ENCODE data around the gene HSBP1L1.

The HSBP1L1 gene

DNA sequence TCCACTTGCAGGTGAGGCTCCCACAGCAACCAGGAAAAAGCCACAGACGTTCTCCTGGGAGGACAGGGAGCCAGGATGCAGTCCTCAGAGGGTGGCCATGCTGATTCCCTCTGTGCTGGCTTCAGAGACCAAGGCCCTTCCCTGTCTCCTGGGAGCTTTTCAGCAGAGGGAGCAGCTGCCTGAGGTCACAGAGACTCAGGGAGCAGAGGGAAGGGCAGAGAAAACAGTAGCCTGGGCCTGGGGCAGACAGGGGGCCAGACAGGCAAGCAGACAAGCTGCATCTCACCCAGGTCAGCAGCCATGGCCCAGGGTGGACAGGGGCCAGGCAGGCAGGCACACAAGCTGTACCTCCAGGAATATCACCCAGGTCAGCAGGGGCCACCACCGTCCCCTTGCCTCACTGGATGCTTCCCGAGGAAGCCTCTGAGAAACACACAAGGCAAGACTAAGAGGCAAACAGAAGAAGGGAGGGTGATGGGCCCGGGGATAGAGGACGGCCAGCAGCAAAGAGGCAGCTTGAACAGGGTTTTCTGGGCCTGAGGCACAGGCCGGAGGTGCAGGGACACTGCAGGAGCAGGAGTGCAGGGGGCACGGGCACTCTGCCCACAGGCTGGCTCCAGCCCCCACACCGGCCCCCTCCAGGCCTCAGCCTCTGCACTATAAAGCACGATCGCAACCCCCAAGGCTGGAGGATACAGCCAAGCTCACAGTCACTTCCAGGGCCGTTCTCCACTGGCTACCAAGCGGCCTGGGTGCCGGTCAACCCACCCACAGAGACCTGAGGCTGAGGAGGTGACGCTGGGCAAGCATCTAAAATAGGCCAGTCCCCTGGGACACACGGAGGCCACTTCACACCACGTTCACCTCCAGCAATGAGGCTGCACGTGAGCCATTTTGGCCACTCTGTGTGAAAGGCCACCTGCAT is 19.1 kb upstream of the HSBP1L1 start:
- no peak overlapping the region for H3K9ac ChIP-seq (ENCODE audit: low read depth, low read length)
- no peaks in the 10 kb centered on the region for H3K9me3 ChIP-seq (ENCODE audit: control insufficient read depth, insufficient read depth, low read length)
- H3K4me1 ChIP-seq (ENCODE audit: insufficient read depth, low read length), result 0 out of 2 replicates have a peak, but pooled peaks cover 5% of the 10 kb centered on the region
- no peaks in the 10 kb centered on the region for H3K36me3 ChIP-seq (ENCODE audit: insufficient read depth, low read length)

DNA sequence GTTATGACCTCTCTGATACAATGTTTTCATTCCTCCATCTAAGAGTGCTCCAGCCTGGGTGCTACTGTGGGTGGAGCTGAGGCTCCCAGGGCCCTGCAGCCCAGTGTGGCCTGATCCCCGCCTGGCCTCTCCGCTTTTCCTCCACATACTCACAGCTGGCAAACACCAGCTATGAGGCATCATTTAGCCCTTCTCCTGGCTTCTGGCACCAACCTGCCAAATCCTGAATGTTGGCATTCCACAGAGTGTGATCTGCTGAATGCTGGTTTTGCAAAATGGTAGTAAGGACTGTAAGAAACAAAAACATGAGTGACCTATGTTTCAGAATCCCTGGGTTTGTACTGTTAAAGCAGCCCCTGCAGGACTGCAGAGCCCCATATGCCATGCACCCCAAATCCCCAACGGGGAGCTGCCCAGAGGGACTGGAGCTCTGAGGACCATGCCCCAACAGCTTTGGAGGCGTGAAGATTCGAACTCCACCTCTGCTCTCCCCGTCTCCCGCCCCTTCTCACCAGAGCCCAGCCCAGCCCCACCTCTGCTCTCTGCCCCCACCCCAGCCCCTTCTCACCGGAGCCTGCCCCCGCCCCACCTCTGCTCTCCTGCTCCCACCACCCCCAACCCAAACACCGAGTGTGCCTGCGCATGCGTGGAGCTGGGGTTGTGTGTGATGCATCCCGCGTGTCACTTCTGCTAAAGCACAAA is 17.2 kb upstream of the HSBP1L1 start:
- no peaks in the 10 kb centered on the region for H3K36me3 ChIP-seq (ENCODE audit: insufficient read depth, low read length)
- H3K9me3 ChIP-seq (ENCODE audit: control insufficient read depth, insufficient read depth, low read length), result no peaks in the 10 kb centered on the region
- H3K4me1 ChIP-seq (ENCODE audit: insufficient read depth, low read length), result 0 out of 2 replicates have a peak, but pooled peaks cover 5% of the 10 kb centered on the region
- no peak overlapping the region for H3K9ac ChIP-seq (ENCODE audit: low read depth, low read length)

DNA sequence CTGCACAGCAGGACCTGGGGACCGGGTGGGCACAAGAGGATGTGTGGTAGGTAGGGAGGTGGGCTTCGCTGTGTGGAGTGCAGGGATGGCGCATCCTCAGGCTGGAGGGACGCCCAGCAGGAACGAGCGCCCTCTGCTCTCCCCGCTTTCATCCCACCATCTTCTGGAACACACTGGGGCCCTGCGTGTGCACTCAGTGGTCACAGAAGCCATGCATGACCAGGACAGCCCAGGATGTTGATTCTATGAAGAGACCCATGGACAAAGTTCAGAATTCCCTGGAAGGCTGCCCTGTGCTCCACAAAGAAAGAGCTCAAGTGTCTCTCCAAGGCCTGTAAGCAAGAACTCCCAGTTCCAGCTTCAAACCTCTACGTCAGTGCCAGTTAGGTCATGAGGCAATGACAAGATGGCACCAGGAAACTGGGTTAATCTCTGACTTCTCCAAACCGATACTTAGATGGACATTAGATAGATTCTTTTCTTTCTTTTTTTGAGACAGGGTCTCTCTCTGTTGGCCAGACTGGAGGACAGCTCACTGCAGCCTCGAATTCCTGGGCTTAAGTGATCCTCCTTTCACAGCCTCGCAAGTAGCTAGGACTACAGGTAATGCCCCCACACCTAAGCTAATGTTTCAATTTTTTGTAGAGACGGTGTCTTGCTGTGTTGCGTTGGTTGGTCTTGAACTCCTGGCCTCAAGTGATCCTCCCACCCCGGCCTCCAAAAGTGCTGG is 16.4 kb upstream of the HSBP1L1 start:
- Histone ChIP-seq H3K4me1 (ENCODE audit: insufficient read depth, low read length) (0 out of 2 replicates have a peak, but pooled peaks cover 5% of the 10 kb centered on the region), H3K9ac (ENCODE audit: low read depth, low read length) (no peak overlapping the region), H3K36me3 (ENCODE audit: insufficient read depth, low read length) (no peaks in the 10 kb centered on the region), H3K9me3 (ENCODE audit: control insufficient read depth, insufficient read depth, low read length) (no peaks in the 10 kb centered on the region)

DNA sequence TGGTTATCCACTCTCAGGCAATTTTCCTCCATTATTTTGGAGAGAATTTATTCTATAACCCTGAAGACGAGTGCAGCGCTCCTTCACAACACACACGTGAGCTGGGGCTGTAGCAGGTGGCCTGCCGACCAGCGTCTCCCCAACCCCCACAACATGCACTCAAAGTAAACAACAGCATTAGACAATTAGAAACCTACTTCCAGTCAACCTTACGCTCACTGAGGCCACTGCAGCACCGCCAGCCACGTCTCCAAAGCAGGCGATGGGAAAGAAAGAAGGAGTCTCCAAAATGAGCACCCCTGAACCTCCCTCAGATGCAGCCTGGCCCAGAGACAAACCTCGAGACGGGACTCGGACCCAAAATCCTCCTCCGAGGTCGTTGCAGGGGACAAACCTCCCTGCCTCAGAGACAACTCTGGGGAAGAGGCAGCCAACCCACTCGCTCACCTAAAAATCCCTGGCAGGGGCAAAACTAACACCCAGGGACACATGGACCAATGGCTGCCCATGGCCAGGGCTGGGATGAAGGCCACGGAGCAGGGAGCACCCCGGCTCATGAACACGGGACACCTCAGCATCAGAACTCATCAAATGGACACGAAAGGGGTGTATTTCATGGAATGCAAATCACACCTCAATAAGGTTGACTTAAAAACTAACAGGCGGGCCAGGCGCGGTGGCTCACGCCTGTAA is 15.6 kb upstream of the HSBP1L1 start:
- Histone ChIP-seq H3K9me3 (ENCODE audit: control insufficient read depth, insufficient read depth, low read length) (no peaks in the 10 kb centered on the region), H3K4me1 (ENCODE audit: insufficient read depth, low read length) (0 out of 2 replicates have a peak, but pooled peaks cover 5% of the 10 kb centered on the region), H3K9ac (ENCODE audit: low read depth, low read length) (no peak overlapping the region), H3K36me3 (ENCODE audit: insufficient read depth, low read length) (no peaks in the 10 kb centered on the region)

DNA sequence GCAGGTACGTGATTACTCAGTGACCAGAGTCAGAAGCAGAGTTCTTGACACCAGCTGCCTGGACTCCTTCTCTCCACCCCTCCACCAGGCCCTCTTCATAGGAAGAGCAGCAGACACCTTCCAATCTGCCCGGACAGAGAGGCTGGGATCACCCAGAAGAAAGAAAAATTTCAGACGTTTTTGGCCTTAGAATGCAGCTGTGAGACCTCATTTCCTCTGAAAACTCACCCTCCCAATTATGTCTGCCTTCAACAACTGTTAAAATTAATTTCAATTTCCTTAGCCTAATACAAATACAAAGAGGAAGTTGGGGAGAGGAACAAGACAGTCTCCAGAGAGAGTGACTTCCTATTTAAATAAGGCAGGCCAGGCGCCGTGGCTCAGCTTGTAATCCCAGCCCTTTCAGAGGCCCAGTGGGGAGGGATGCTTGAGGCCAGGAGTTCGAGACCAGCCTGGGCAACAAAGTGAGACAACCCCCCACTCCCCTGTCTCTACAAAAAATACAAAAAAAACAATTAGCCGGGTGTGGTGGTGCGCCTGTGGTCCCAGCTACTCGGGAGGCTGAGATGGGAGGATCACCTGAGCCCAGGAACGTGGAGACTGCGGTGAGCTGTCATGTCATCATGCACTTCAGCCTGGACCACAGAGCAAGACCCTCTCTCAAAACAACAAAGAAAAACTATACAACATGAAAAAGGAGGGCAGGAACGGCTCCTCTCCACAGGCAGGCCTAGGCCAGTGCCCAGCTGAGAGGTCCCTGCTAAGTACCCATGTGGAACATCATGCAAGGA is 14.6 kb upstream of the HSBP1L1 start:
- H3K36me3 ChIP-seq (ENCODE audit: insufficient read depth, low read length), result no peaks in the 10 kb centered on the region
- H3K9me3 ChIP-seq (ENCODE audit: control insufficient read depth, insufficient read depth, low read length), result no peaks in the 10 kb centered on the region
- peaks cover 3% of the 10 kb centered on the region; the same call in 1 of the 2 replicates for H3K4me1 ChIP-seq (ENCODE audit: insufficient read depth, low read length)
- H3K9ac ChIP-seq (ENCODE audit: low read depth, low read length), result no peak overlapping the region

DNA sequence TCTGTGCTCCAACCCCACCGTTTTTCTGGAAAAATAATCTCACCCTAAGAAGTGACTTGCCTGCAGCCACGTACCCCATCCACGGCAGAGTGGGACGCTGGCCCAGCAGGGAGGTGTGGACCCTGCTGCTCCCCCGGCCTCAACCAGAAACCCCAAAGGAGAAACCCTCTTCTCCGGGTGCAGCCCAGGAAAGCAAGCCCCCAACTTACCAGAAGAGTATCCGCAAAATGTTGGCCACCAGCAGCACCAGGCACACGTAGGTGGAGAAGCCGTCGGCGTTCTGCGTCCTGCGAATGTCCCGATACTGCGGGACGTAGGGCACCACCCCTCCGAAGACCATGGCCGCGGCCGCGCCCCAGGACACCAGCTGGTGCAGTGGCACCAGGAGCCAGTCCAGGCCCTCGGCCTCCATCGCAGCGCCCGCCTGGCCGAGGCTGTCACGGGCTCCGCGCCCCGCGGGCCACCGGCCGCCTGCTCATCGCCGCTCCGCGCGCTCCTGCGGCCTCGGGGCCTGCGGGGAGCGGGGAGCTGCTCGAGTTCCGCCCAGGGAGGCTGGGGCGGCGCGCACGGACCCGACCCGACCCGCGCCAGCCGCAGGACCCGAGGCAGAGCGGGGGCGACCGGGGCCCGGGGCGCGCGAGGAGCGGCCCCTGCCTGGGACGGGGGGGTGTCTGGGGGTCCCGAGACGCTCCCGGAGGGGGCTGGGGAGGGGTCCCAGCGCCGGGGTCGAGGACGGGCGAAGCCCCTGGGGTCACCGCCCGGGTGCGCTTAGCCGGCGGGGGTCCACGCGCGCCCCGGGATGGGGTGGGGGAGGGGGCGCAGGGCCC is 13.7 kb upstream of the HSBP1L1 start:
- Histone ChIP-seq H3K9ac (ENCODE audit: low read depth, low read length) (peak overlapping the region; percentile 65), H3K9me3 (ENCODE audit: control insufficient read depth, insufficient read depth, low read length) (no peaks in the 10 kb centered on the region), H3K4me1 (ENCODE audit: insufficient read depth, low read length) (peaks cover 3% of the 10 kb centered on the region; the same call in 1 of the 2 replicates), H3K36me3 (ENCODE audit: insufficient read depth, low read length) (no peaks in the 10 kb centered on the region)

DNA sequence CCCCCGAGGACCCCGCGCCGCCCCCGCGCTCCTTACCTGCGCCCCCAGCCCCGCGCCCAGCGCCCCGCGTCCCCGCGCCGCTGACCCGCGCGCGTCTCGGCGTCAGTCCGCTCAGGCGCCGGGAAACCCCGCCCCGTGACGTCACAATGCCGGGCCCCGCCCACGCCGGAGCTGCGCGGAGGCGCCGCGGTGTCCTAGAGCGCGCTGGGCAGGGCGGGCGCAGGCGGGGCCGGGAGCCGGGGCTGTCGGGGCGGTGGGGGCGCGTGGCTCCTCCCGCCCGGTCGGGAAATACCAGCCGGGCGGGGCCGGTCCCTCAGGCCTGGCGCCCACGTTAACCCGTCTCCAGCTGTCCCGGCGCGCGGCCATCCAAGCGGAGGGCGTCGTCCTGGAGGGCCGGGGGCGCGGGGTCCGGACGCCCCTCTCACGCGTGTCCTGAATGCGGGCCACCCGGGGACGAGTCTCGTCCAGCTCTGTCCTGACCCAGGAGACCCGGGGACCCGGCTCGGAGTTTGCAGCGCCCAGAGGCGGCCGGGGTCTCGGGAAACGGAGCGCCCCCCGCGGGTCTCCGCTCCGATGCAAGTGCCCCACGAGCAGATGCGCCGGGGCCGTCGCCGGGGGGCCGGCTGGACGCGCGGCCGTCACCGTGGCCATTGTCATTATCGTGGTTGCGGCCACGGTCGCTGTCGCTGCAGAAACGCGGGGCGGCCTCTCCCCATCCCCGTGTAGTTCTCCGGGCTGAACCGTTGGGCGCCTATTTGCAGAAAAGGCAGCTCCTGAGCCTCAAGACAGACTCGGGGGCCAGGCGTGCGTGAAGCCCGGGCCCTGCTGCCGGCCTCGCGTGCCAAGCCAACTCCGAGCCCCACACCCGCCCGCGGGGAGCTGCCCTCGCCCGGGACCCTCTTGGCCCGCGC is 12.6 kb upstream of the HSBP1L1 start, which contains the start of gene SLC66A2:
Gene SLC66A2 (minus strand): TSS at position 109 of the 911 bp plus-strand sequence. CDS start 727 bp downstream, outside the sequence.
- H3K9ac ChIP-seq (ENCODE audit: low read depth, low read length), result peak within 1 kb of the TSS; percentile 65
- peaks cover 3% of the 10 kb centered on the region; the same call in 1 of the 2 replicates for H3K4me1 ChIP-seq (ENCODE audit: insufficient read depth, low read length)
- no peaks in the 10 kb centered on the region for H3K9me3 ChIP-seq (ENCODE audit: control insufficient read depth, insufficient read depth, low read length)
- H3K36me3 ChIP-seq (ENCODE audit: insufficient read depth, low read length), result no peaks in the 10 kb centered on the region

DNA sequence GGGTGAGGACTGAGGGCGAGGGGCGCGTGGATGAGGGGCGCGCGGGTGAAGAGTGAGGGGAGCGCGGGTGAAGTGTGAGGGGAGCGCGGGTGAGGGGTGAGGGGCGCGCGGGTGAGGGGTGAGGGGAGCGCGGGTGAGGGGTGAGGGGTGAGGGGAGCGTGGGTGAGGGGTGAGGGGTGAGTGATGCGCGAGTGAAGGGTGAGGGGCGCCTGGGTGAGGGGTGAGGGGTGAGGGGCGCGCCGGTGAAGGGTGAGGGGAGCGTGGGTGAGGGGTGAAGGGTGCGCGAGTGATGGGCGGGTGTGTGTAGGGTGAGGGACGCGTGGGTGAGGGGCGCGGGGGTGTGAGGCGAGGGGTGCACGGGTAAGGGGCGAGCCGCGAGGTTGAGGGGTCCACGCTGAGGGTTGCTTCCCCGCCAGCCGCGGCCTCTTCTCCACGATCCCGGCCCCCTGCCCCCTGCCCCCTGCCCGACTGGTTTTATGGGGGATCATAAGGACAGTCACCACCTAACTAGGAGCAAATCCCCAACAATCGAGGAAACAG is 11.9 kb upstream of the HSBP1L1 start:
- no peaks in the 10 kb centered on the region for H3K36me3 ChIP-seq (ENCODE audit: insufficient read depth, low read length)
- peak overlapping the region; percentile 65; the same call in 1 of the 2 replicates for H3K9ac ChIP-seq (ENCODE audit: low read depth, low read length)
- peaks cover 3% of the 10 kb centered on the region; the same call in 1 of the 2 replicates for H3K4me1 ChIP-seq (ENCODE audit: insufficient read depth, low read length)
- no peaks in the 10 kb centered on the region for H3K9me3 ChIP-seq (ENCODE audit: control insufficient read depth, insufficient read depth, low read length)

DNA sequence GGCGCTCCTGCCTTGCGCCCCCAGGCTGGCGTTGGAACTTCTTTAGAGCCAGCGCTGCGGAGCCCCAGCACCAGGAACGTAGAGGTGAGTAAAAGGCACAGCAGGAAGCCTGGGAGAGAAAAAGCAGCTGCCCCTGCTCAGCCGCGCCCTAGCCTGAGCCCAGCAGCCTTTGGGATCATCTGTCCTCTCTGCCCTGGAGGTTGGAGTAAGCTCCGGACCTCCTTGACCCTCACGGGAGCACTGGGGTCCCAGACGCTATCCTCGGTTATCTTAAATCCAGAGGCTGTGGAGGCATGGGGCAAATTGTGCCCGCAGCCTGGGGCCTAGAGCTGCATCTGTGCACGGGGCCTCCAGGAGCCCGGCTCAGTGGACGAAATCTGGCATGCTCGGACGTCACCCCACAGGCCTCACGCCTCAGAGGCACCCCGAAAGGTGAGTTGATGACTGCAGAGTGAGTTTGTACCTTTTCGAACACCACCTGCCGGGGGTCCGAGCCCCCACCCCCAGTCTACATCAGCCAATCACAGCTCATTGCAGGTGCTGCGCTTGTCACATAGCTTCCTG is 11.4 kb upstream of the HSBP1L1 start:
- Histone ChIP-seq H3K4me1 (ENCODE audit: insufficient read depth, low read length) (peaks cover 3% of the 10 kb centered on the region; the same call in 1 of the 2 replicates), H3K36me3 (ENCODE audit: insufficient read depth, low read length) (no peaks in the 10 kb centered on the region), H3K9me3 (ENCODE audit: control insufficient read depth, insufficient read depth, low read length) (no peaks in the 10 kb centered on the region), H3K9ac (ENCODE audit: low read depth, low read length) (peak overlapping the region; percentile 40; the same call in 1 of the 2 replicates)

DNA sequence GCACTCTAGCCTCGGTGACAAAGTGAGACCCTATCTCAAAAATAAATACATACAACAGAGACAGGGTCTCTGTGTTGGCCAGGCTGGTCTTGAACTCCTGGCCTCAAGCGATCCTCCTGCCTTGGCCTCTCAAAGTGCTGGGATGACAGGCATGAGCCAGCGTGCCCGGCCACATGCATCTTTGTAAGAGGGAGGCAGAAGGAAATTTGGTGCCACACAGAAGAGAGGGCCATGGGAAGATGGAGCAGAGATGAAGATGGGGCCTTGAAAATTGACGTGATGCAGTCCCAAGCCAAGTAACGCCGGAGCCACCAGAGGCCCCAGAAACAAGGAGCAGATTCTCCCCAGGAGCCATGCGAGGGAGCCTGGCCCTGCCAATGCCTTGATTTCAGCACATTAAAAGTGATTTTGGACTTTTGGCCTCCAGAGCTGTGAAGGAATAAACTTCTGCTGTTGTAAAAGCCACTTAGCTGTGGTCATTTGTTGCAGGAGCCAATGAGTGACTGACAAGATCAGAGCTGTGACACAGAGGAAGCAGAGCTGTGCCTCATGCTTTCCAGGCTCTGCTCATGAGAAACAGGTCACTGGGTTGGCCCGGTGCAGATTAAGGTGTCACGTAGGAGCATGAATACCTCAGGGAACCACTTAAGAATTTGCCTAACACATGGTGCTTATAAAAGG is 10.3 kb upstream of the HSBP1L1 start:
- Histone ChIP-seq H3K4me1 (ENCODE audit: insufficient read depth, low read length) (peaks cover 10% of the 10 kb centered on the region), H3K9ac (ENCODE audit: low read depth, low read length) (no peak overlapping the region), H3K36me3 (ENCODE audit: insufficient read depth, low read length) (no peaks in the 10 kb centered on the region), H3K9me3 (ENCODE audit: control insufficient read depth, insufficient read depth, low read length) (no peaks in the 10 kb centered on the region)

DNA sequence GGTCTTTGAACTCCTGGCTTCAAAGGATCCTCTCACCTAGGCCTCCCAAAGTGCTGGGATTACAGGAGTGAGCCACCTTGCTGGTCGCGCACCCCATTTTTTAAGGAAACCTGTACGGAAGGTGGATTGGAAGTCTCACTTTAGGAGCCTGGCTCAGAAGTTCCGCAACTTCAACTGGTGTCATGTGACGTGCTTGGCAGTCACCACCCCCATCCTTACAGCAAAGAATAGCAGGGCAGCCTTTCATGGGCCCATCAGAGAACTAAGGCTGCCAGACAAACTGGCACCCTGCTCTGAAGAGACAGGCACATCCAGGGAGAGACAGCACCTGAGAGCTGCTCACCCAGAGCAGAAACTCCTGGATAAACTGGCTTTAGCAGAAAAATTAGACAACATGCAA is 9.7 kb upstream of the HSBP1L1 start:
- H3K36me3 ChIP-seq (ENCODE audit: insufficient read depth, low read length), result no peaks in the 10 kb centered on the region
- no peaks in the 10 kb centered on the region for H3K9me3 ChIP-seq (ENCODE audit: control insufficient read depth, insufficient read depth, low read length)
- no peak overlapping the region for H3K9ac ChIP-seq (ENCODE audit: low read depth, low read length)
- H3K4me1 ChIP-seq (ENCODE audit: insufficient read depth, low read length), result peaks cover 15% of the 10 kb centered on the region
